ENCODE data around the gene CCNY.

CCNY gene

DNA sequence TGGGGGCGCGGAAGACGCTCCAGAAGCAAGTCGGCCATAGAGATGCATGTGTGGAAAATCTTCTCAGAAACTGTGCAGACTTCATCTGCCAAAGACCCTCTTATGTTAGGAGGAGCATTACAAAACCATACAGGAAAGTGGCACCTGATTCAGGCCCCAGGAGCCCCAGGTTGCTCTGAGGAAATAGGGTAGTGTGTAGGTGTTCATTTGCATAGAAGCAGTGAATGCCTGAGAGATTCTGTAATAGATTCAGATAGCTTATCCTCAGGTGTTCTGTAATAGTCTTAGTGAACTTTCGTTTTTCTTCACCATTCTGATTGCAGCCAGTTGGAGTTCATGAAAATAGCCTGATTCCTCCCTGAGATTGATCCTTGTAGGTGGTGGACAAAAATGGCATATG is 162.4 kb downstream of the CCNY start:
- no peak for TF ChIP-seq EZH2 (IDR thresholded peaks at IDR 0.05)
- no peak for TF ChIP-seq FOXP2 (optimal IDR thresholded peaks at IDR 0.05; ENCODE audit: control extremely low read depth, extremely low read length, insufficient read depth)

DNA sequence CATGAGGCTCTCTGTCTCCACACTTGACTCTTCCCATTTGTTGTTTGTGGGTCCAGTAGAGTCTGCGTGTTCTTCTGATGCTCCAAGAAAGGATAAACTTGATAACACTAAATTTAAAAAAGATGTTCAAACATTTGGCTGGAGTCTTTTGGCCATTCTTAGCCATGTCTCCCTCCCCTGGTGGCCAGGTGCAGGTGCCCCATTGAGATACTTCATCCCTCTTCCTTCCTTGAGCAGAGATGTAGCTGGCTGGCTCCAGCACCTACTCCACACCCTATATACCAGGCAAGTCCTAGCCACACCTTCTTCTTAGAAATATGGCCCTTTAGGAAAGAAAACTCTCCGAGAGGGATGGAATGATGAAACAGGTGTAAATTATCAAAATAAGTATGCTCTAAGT is 165.6 kb downstream of the CCNY start:
- no peaks in the 10 kb centered on the region for H3K36me3 ChIP-seq (ENCODE audit: insufficient read depth, low read length)
- no peaks in the 10 kb centered on the region for H3K9me3 ChIP-seq (ENCODE audit: low read depth, low read length)
- H3K4me3 ChIP-seq, result no peak overlapping the region
- no peak for TF ChIP-seq EZH2 (IDR thresholded peaks at IDR 0.05)
- no peak for TF ChIP-seq POLR2AphosphoS5 (IDR thresholded peaks at IDR 0.05; ENCODE audit: borderline replicate concordance, low read depth, low read length)
- TF ChIP-seq FOXP2 (optimal IDR thresholded peaks at IDR 0.05; ENCODE audit: control extremely low read depth, extremely low read length, insufficient read depth), result no peak
- H3K27ac ChIP-seq, result no peak overlapping the region
- DNase-seq (ENCODE audit: low read depth, low spot score), result no peak
- no peak overlapping the region for H3K9ac ChIP-seq (ENCODE audit: insufficient read length)

More for the DNA sequence above, 162.4 kb downstream of the CCNY start:
- no peak for DNase-seq (ENCODE audit: low read depth, low spot score)
- Histone ChIP-seq H3K27ac (no peak overlapping the region), H3K4me3 (no peak overlapping the region), H3K9me3 (ENCODE audit: low read depth, low read length) (no peaks in the 10 kb centered on the region), H3K9ac (ENCODE audit: insufficient read length) (no peak overlapping the region), H3K36me3 (ENCODE audit: insufficient read depth, low read length) (no peaks in the 10 kb centered on the region)

DNA sequence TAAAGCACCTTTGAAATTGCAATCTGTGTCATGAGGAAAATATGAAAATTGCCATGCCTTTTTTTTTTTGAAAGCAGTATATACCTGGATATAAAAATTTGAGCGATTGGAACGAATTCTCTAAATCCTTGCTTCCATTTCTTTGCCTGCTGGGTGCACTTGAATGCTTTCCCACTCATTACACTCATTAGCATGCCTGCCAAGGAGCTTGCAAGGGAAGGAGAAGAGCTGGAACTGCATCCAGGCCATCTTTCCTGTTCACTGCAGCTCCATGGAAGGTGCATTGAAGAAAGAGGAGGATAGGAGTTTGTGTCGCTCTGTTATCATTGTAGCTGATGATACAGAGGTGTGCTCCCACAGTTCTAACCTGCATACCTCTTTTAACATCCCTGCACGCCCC is 166.4 kb downstream of the CCNY start:
- DNase-seq (ENCODE audit: low read depth, low spot score), result no peak
- Histone ChIP-seq H3K27ac (no peak overlapping the region), H3K9me3 (ENCODE audit: low read depth, low read length) (no peaks in the 10 kb centered on the region), H3K9ac (ENCODE audit: insufficient read length) (no peak overlapping the region), H3K4me3 (no peak overlapping the region), H3K36me3 (ENCODE audit: insufficient read depth, low read length) (no peaks in the 10 kb centered on the region)
- TF ChIP-seq EZH2 (IDR thresholded peaks at IDR 0.05) (no peak), POLR2AphosphoS5 (IDR thresholded peaks at IDR 0.05; ENCODE audit: borderline replicate concordance, low read depth, low read length) (no peak), FOXP2 (optimal IDR thresholded peaks at IDR 0.05; ENCODE audit: control extremely low read depth, extremely low read length, insufficient read depth) (no peak)

DNA sequence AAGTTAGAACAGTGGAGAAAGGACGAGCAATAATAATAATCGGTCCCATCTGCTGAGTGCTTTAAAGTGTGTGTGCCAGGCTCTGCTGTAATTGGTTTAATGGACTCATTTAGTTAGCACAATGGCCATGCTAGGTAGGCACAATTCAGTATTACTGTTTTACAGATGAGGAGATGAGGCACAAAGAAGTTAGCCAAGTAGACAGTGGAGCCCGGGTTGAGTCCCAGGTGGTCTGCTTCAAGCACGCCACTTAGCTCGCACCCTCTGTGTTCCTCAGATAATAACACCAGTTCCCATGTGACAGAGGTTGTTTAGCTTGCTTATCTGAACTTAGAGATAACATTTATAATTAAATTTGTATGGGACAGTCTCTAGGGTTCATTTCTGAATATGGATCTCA is 167.3 kb downstream of the CCNY start:
- no peaks in the 10 kb centered on the region for H3K36me3 ChIP-seq (ENCODE audit: insufficient read depth, low read length)
- no peak overlapping the region for H3K9ac ChIP-seq (ENCODE audit: insufficient read length)
- TF ChIP-seq FOXP2 (optimal IDR thresholded peaks at IDR 0.05; ENCODE audit: control extremely low read depth, extremely low read length, insufficient read depth) (no peak), POLR2AphosphoS5 (IDR thresholded peaks at IDR 0.05; ENCODE audit: borderline replicate concordance, low read depth, low read length) (no peak), EZH2 (IDR thresholded peaks at IDR 0.05) (no peak)
- no peaks in the 10 kb centered on the region for H3K9me3 ChIP-seq (ENCODE audit: low read depth, low read length)
- no peak overlapping the region for H3K4me3 ChIP-seq
- no peak for DNase-seq (ENCODE audit: low read depth, low spot score)
- H3K27ac ChIP-seq, result no peak overlapping the region

DNA sequence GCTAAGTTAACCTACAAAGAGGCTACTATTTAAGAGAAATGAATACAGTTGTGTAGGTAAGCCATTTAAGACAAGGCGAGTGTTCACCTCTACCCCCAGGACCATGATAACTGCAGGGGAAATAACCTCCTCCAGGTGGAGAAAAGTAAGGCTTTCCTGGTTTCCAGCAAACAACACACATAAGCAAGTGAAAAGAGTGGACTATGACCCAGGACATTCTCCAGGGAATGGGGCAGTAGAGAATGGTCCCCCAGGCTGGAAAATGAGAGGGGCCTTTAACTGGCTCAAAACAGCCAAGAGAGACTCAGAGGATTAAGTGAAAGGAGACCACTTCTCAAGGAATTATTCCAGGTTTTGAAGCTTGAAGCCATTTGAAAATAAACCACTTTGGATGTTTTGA is 167.8 kb downstream of the CCNY start:
- no peaks in the 10 kb centered on the region for H3K36me3 ChIP-seq (ENCODE audit: insufficient read depth, low read length)
- DNase-seq (ENCODE audit: low read depth, low spot score), result no peak
- H3K4me3 ChIP-seq, result no peak overlapping the region
- H3K9me3 ChIP-seq (ENCODE audit: low read depth, low read length), result no peaks in the 10 kb centered on the region
- TF ChIP-seq POLR2AphosphoS5 (IDR thresholded peaks at IDR 0.05; ENCODE audit: borderline replicate concordance, low read depth, low read length) (no peak), FOXP2 (optimal IDR thresholded peaks at IDR 0.05; ENCODE audit: control extremely low read depth, extremely low read length, insufficient read depth) (no peak), EZH2 (IDR thresholded peaks at IDR 0.05) (no peak)
- H3K9ac ChIP-seq (ENCODE audit: insufficient read length), result no peak overlapping the region
- H3K27ac ChIP-seq, result no peak overlapping the region

DNA sequence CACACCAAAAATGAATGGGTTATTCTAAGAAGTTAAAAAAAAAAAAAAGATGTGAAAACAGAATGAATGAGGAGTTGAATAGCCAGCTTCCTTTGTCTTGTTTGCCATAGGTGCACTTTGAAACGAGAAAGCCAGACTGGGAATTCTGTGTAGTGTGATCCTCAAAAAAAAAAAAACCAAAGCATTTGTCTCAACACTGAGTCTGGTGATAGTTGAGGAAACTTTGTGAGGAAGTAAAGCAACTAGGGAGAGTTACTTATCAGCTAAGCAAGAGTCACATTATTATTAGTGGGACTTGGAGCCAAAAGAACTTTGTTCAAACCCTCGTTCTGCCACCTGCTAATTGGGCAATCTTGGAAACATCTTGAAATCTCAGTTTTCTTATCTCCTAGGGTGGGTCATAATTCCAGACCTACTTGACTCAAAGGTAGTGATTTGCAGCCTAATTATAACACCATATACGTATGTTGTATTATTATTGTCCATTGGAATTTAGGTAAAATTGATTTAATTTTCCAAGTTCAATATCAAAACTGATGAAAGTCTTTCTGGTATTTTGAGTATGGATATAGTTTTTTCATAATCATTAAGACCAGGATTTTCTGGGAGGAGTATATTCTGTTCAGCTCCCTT is 169.0 kb downstream of the CCNY start:
- Histone ChIP-seq H3K36me3 (ENCODE audit: insufficient read depth, low read length) (no peaks in the 10 kb centered on the region), H3K9ac (ENCODE audit: insufficient read length) (no peak overlapping the region), H3K9me3 (ENCODE audit: low read depth, low read length) (no peaks in the 10 kb centered on the region), H3K4me3 (no peak overlapping the region), H3K27ac (no peak overlapping the region)
- no peak for DNase-seq (ENCODE audit: low read depth, low spot score)
- TF ChIP-seq EZH2 (IDR thresholded peaks at IDR 0.05) (no peak), FOXP2 (optimal IDR thresholded peaks at IDR 0.05; ENCODE audit: control extremely low read depth, extremely low read length, insufficient read depth) (no peak), POLR2AphosphoS5 (IDR thresholded peaks at IDR 0.05; ENCODE audit: borderline replicate concordance, low read depth, low read length) (no peak)

DNA sequence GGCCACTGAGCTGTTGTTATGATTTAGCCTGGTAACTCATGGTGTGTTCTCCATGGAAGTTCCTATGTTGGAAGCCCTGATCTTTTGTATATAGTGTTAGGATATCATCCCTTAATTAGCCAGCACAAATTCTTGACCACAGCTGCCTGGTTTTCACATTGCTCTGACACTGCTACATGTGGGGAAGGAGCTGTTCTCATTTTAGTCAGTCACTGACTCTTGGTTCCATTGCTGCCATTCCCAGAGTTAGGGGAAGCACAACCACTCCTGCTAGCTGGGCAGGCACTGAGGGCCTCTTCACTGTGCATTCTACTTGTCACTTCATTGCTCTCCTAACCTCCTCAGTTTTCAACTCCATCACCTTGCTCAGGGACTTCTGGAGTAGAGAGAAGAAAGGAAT is 170.4 kb downstream of the CCNY start:
- H3K9me3 ChIP-seq (ENCODE audit: low read depth, low read length), result no peaks in the 10 kb centered on the region
- no peak overlapping the region for H3K4me3 ChIP-seq
- H3K9ac ChIP-seq (ENCODE audit: insufficient read length), result no peak overlapping the region
- H3K27ac ChIP-seq, result no peak overlapping the region
- H3K36me3 ChIP-seq (ENCODE audit: insufficient read depth, low read length), result no peaks in the 10 kb centered on the region
- no peak for TF ChIP-seq FOXP2 (optimal IDR thresholded peaks at IDR 0.05; ENCODE audit: control extremely low read depth, extremely low read length, insufficient read depth)
- no peak for TF ChIP-seq EZH2 (IDR thresholded peaks at IDR 0.05)
- no peak for DNase-seq (ENCODE audit: low read depth, low spot score)

DNA sequence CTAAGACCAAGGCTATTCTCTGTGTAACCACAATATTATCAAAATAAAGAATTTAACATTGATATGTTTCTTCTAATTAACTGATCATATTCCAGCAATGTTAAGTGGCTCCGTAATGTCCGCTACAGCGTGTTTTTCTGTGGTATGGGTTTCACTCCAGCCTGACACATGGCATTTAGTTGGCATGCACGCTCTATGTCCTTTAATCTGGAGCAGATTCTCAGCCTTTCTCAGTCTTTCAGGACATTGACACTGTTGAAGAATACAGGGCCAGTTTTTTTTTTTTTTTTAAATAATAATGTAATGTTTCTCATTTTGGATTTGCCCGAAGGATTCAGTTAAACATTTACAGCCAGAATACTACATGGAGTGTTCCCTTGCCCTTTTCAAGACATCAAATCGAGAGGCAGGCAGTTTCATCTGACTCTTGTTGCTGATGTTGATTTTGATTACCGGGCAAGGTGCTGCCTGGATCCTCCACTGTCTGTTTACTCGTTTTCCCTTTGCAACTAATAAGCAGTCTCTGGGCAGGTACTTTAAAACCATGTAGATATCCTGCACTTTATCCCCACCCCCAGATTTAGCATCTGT is 171.3 kb downstream of the CCNY start:
- Histone ChIP-seq H3K9ac (ENCODE audit: insufficient read length) (no peak overlapping the region), H3K36me3 (ENCODE audit: insufficient read depth, low read length) (no peaks in the 10 kb centered on the region), H3K4me3 (no peak overlapping the region), H3K27ac (no peak overlapping the region), H3K9me3 (ENCODE audit: low read depth, low read length) (no peaks in the 10 kb centered on the region)
- DNase-seq (ENCODE audit: low read depth, low spot score), result no peak
- TF ChIP-seq EZH2 (IDR thresholded peaks at IDR 0.05) (no peak), FOXP2 (optimal IDR thresholded peaks at IDR 0.05; ENCODE audit: control extremely low read depth, extremely low read length, insufficient read depth) (no peak), POLR2AphosphoS5 (IDR thresholded peaks at IDR 0.05; ENCODE audit: borderline replicate concordance, low read depth, low read length) (no peak)

DNA sequence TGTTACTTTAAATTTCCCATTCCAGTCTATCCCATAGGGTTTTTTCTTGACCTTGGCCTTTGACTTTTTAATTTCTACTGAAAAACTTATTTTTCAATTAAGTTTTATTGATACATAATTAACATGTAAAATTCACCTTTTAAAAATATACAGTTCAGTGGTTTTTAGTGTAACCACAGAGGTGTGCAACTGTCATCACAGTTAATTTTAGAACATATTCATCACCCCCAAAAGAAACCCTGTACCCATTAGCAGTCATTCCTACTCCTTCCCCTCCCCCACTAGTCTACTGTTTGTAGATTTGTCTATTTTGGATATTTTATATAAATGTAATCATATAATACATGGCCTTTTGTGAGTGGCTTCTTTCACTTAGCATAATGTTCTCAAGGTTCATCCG is 172.3 kb downstream of the CCNY start:
- no peak for TF ChIP-seq POLR2AphosphoS5 (IDR thresholded peaks at IDR 0.05; ENCODE audit: borderline replicate concordance, low read depth, low read length)
- TF ChIP-seq FOXP2 (optimal IDR thresholded peaks at IDR 0.05; ENCODE audit: control extremely low read depth, extremely low read length, insufficient read depth), result no peak
- TF ChIP-seq EZH2 (IDR thresholded peaks at IDR 0.05), result no peak
- no peak overlapping the region for H3K4me3 ChIP-seq
- no peaks in the 10 kb centered on the region for H3K36me3 ChIP-seq (ENCODE audit: insufficient read depth, low read length)

More for the DNA sequence above, 172.3 kb downstream of the CCNY start:
- Histone ChIP-seq H3K9ac (ENCODE audit: insufficient read length) (no peak overlapping the region), H3K9me3 (ENCODE audit: low read depth, low read length) (no peaks in the 10 kb centered on the region), H3K27ac (no peak overlapping the region)
- DNase-seq (ENCODE audit: low read depth, low spot score), result no peak
